HEK293T (cell line): ENCODE data around the gene AHNAK.

ENCODE experiments used
- ARNT ChIP-seq: fragments of 450-650 bp; IDR thresholded peaks from 2 replicates; pipeline ENCODE4 v1.6.1; 2017; ENCODE audit warnings: mild to moderate bottlenecking
- BHLHE40 ChIP-seq: fragments of 450-650 bp; IDR thresholded peaks from 2 replicates; pipeline ENCODE4 v1.6.1; 2016; ENCODE audit warnings: mild to moderate bottlenecking, moderate library complexity, borderline replicate concordance
- ELF4 ChIP-seq: fragments of 450-650 bp; IDR thresholded peaks from 2 replicates; pipeline ENCODE4 v1.6.1; 2017; ENCODE audit warnings: antibody characterized with exemption
- FOXA1 ChIP-seq: fragments of 450-650 bp; IDR thresholded peaks from 2 replicates; pipeline ENCODE4 v1.6.1; 2016; ENCODE audit warnings: mild to moderate bottlenecking
- FOXK2 ChIP-seq: fragments of 450-650 bp; IDR thresholded peaks from 2 replicates; pipeline ENCODE4 v1.6.1; 2016; ENCODE audit warnings: mild to moderate bottlenecking
- FOXM1 ChIP-seq: fragments of 450-650 bp; IDR thresholded peaks from 2 replicates; pipeline ENCODE4 v1.6.1; 2017; ENCODE audit warnings: mild to moderate bottlenecking, borderline replicate concordance
- LEF1 ChIP-seq: fragments of 450-650 bp; IDR thresholded peaks from 2 replicates; pipeline ENCODE4 v1.6.1; 2017; ENCODE audit warnings: mild to moderate bottlenecking, borderline replicate concordance
- PKNOX1 ChIP-seq: fragments of 450-650 bp; IDR thresholded peaks from 2 replicates; pipeline ENCODE4 v1.6.1; 2016
- SP1 ChIP-seq: fragments of 450-650 bp; IDR thresholded peaks from 2 replicates; pipeline ENCODE4 v1.6.1; 2017
- SUZ12 ChIP-seq: fragments of 450-650 bp; IDR thresholded peaks from 2 replicates; pipeline ENCODE4 v1.6.1; 2016; ENCODE audit warnings: mild to moderate bottlenecking
- TARDBP ChIP-seq: fragments of 450-650 bp; IDR thresholded peaks from 2 replicates; pipeline ENCODE4 v1.6.1; 2016
- ZNF384 ChIP-seq: fragments of 450-650 bp; IDR thresholded peaks from 2 replicates; pipeline ENCODE4 v1.6.1; 2016

GRCh38 chr11:62421996-62422395 is 124.6 kb downstream of the AHNAK start:
- TF ChIP-seq ELF4 (no peak), SUZ12 (no peak), ZNF384 (no peak), BHLHE40 (no peak), ARNT (no peak), FOXA1 (no peak), TARDBP (no peak), SP1 (no peak), FOXM1 (no peak), FOXK2 (no peak), LEF1 (no peak), PKNOX1 (no peak)
